OCI-LY7 (cell line): ENCODE measurements around the gene SORCS3.

Experiments used
- EZH2phosphoT487 ChIP-seq: fragments of 200-600 bp; sonication (generic); IDR thresholded peaks from 2 replicates; pipeline ENCODE4 v1.6.1; 2018; ENCODE audit warnings: low read depth, borderline replicate concordance, mild to moderate bottlenecking, mixed run types, antibody characterized with exemption, low read length, moderate library complexity, mixed read lengths
- TF ChIP-seq, protein P1 (sequence below): fragments of 200-600 bp; sonication (generic); conservative IDR thresholded peaks from 2 replicates; pipeline ENCODE4 v1.5.1; 2014; ENCODE audit warnings: mild to moderate bottlenecking, antibody characterized with exemption, low read length, moderate library complexity, mixed read lengths

- no peak for TF ChIP-seq EZH2phosphoT487
- TF ChIP-seq, protein P1, sequence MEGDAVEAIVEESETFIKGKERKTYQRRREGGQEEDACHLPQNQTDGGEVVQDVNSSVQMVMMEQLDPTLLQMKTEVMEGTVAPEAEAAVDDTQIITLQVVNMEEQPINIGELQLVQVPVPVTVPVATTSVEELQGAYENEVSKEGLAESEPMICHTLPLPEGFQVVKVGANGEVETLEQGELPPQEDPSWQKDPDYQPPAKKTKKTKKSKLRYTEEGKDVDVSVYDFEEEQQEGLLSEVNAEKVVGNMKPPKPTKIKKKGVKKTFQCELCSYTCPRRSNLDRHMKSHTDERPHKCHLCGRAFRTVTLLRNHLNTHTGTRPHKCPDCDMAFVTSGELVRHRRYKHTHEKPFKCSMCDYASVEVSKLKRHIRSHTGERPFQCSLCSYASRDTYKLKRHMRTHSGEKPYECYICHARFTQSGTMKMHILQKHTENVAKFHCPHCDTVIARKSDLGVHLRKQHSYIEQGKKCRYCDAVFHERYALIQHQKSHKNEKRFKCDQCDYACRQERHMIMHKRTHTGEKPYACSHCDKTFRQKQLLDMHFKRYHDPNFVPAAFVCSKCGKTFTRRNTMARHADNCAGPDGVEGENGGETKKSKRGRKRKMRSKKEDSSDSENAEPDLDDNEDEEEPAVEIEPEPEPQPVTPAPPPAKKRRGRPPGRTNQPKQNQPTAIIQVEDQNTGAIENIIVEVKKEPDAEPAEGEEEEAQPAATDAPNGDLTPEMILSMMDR: no peak
These were observed 240.7 kb downstream of the SORCS3 start for GRCh38 chr10:104881740-104882139.
